ENCODE results near the gene APOA4. TPM values are rescaled to one million over a fixed set of nuclear protein-coding genes. Genes with fewer than 3 reads are reported as not detected.

APOA4 gene
- total RNA-seq, 1 experiment from 2014 or later, result not detected

DNA sequence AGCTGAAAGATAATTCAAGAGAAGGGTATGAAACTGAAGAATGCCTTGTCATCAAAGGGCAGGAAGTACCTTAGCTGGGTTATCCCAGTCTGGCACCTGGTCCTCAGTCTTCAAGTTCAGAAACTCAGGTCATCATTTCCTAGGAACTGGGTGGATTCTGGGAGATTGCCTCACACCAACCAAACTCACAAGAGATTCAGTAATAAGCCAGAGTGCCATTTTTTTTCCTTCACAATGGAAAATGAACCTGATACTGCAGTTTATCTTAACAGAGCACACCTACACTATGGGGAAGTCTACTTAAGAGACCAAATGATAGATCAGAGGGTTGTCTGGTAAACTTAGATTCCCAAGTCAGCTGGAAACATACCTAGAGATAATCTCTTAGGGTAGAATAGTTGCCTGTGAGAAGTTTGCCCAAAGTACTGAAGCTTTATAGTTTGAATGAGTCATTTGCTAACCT, 46.6 kb downstream of the APOA4 start (continued):
- TF ChIP-seq, protein P1, sequence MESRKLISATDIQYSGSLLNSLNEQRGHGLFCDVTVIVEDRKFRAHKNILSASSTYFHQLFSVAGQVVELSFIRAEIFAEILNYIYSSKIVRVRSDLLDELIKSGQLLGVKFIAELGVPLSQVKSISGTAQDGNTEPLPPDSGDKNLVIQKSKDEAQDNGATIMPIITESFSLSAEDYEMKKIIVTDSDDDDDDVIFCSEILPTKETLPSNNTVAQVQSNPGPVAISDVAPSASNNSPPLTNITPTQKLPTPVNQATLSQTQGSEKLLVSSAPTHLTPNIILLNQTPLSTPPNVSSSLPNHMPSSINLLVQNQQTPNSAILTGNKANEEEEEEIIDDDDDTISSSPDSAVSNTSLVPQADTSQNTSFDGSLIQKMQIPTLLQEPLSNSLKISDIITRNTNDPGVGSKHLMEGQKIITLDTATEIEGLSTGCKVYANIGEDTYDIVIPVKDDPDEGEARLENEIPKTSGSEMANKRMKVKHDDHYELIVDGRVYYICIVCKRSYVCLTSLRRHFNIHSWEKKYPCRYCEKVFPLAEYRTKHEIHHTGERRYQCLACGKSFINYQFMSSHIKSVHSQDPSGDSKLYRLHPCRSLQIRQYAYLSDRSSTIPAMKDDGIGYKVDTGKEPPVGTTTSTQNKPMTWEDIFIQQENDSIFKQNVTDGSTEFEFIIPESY (IDR thresholded peaks at IDR 0.05; ENCODE audit: extremely low read depth, insufficient replicate concordance, low read length), result no peak
- no peak for TF ChIP-seq CBX3 (IDR thresholded peaks at IDR 0.05; ENCODE audit: low read depth)
- no peak for TF ChIP-seq EGR1 (IDR thresholded peaks at IDR 0.05; ENCODE audit: low read depth)
- TF ChIP-seq SP1 (IDR thresholded peaks at IDR 0.05; ENCODE audit: low read depth), result no peak

DNA sequence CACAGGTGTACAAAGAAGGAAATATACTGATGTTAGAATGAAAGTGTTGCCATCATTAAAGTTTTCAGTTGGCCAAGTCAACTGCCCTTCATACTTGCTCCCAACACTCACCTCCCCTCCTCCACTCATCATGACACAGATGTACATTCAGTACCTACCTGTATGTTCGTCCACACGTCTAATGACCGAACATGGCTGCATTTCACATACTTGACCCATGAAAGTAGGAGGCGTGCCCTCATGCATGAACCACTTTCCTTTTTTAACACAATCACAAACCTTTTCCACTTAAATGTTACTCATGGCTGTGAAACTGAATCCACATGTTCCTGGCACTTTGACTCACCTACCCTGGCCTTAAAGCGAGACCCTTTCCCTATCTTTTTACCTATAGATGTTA, 47.1 kb downstream of the APOA4 start:
- no peaks in the 10 kb centered on the region for H3K9me2 ChIP-seq (ENCODE audit: insufficient read depth)
- H3K9ac ChIP-seq (ENCODE audit: low read length), result no peak overlapping the region
- peaks cover 9 to 21% of the 10 kb centered on the region in 2 experiments; a peak in 3 of 4 replicates for H3K4me1 ChIP-seq (ENCODE audit: control insufficient read depth in 1 of 2, insufficient read depth in 2 of 2, low read length in 2 of 2)
- H3K4me2 ChIP-seq (ENCODE audit: low read length), result no peak overlapping the region
- no TSS peak for BruUV-seq (replicated peaks)
- ATAC-seq (no peak), DNase-seq (ENCODE audit: low read depth, low spot score) (no peak)
- peaks cover 17 to 28% of the 10 kb centered on the region in 2 experiments; a peak in 3 of 4 replicates for H3K36me3 ChIP-seq (ENCODE audit: control insufficient read depth in 1 of 2, insufficient read depth in 2 of 2, low read length in 2 of 2)
- H3K79me2 ChIP-seq (ENCODE audit: insufficient read depth, low read length), result peaks cover 21% of the 10 kb centered on the region
- no peak overlapping the region for H3K27ac ChIP-seq (ENCODE audit: low read depth, low read length)
- intact Hi-C loops (cut with micrococcal nuclease), result no loop called here
- no peaks in the 10 kb centered on the region for H4K20me1 ChIP-seq (ENCODE audit: insufficient read depth)
- ChIA-PET CTCF (interaction anchor here (1.7 kb wide), 1 partner anchor 15 kb away, joined by 5 read pairs; the partner anchor contains the start of gene APOA5), RAD21 (ENCODE audit: low non-redundant PET in 1 of 2, low total read pairs in 2 of 2, uncharacterized antibody in 2 of 2, unreplicated experiment in 2 of 2) (interaction anchor here (0.6 kb wide), 2 partner anchors 12 to 17 kb away, joined by 3 to 4 read pairs; partner anchors contain the start of gene ZPR1 (in 1 of the 2)), POLR2A (interaction anchor here (1.1 kb wide), 1 partner anchor 18 kb away, joined by 3 read pairs; no protein-coding TSS in a partner anchor)
- H3K9me3 ChIP-seq (ENCODE audit: control insufficient read depth in 1 of 2, insufficient read depth in 1 of 2, low read depth in 1 of 2, low read length in 2 of 2), result no peaks in the 10 kb centered on the region
- no peaks in the 10 kb centered on the region for H3K27me3 ChIP-seq (ENCODE audit: insufficient read depth, low read length)
- H3K4me3 ChIP-seq (replicated peaks in 1 of 2; ENCODE audit: low read depth in 1 of 2, low read length in 2 of 2), result no peak overlapping the region
- no peak overlapping the region for H2AFZ ChIP-seq (ENCODE audit: low read depth, low read length, poor library complexity, severe bottlenecking)
- TF ChIP-seq, protein P2, sequence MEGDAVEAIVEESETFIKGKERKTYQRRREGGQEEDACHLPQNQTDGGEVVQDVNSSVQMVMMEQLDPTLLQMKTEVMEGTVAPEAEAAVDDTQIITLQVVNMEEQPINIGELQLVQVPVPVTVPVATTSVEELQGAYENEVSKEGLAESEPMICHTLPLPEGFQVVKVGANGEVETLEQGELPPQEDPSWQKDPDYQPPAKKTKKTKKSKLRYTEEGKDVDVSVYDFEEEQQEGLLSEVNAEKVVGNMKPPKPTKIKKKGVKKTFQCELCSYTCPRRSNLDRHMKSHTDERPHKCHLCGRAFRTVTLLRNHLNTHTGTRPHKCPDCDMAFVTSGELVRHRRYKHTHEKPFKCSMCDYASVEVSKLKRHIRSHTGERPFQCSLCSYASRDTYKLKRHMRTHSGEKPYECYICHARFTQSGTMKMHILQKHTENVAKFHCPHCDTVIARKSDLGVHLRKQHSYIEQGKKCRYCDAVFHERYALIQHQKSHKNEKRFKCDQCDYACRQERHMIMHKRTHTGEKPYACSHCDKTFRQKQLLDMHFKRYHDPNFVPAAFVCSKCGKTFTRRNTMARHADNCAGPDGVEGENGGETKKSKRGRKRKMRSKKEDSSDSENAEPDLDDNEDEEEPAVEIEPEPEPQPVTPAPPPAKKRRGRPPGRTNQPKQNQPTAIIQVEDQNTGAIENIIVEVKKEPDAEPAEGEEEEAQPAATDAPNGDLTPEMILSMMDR (IDR thresholded peaks at IDR 0.05 in 2 of 3, conservative IDR thresholded peaks at IDR 0.05 in 1 of 3; ENCODE audit: borderline replicate concordance in 1 of 3, insufficient read depth in 1 of 3, low read depth in 2 of 3, low read length in 2 of 3), result no peak
- TF ChIP-seq SP1 (IDR thresholded peaks at IDR 0.05; ENCODE audit: low read depth) (no peak), CEBPB (IDR thresholded peaks at IDR 0.05; ENCODE audit: low read depth) (no peak), FOSL1 (IDR thresholded peaks at IDR 0.05; ENCODE audit: low read depth) (no peak), SRF (IDR thresholded peaks at IDR 0.05; ENCODE audit: low read depth) (no peak), ELF1 (IDR thresholded peaks at IDR 0.05; ENCODE audit: borderline replicate concordance, low read depth) (no peak), EZH2 (IDR thresholded peaks at IDR 0.05) (no peak), SIN3A (IDR thresholded peaks at IDR 0.05; ENCODE audit: low read depth) (no peak), ZFX (IDR thresholded peaks at IDR 0.05) (no peak), POLR2A (IDR thresholded peaks at IDR 0.05; ENCODE audit: borderline replicate concordance, extremely low read depth, insufficient read depth, insufficient read length) (no peak), YY1 (IDR thresholded peaks at IDR 0.05; ENCODE audit: extremely low read depth, insufficient replicate concordance, low read depth, low read length) (no peak), JUND (IDR thresholded peaks at IDR 0.05) (no peak)
- TF ChIP-seq, protein P3, sequence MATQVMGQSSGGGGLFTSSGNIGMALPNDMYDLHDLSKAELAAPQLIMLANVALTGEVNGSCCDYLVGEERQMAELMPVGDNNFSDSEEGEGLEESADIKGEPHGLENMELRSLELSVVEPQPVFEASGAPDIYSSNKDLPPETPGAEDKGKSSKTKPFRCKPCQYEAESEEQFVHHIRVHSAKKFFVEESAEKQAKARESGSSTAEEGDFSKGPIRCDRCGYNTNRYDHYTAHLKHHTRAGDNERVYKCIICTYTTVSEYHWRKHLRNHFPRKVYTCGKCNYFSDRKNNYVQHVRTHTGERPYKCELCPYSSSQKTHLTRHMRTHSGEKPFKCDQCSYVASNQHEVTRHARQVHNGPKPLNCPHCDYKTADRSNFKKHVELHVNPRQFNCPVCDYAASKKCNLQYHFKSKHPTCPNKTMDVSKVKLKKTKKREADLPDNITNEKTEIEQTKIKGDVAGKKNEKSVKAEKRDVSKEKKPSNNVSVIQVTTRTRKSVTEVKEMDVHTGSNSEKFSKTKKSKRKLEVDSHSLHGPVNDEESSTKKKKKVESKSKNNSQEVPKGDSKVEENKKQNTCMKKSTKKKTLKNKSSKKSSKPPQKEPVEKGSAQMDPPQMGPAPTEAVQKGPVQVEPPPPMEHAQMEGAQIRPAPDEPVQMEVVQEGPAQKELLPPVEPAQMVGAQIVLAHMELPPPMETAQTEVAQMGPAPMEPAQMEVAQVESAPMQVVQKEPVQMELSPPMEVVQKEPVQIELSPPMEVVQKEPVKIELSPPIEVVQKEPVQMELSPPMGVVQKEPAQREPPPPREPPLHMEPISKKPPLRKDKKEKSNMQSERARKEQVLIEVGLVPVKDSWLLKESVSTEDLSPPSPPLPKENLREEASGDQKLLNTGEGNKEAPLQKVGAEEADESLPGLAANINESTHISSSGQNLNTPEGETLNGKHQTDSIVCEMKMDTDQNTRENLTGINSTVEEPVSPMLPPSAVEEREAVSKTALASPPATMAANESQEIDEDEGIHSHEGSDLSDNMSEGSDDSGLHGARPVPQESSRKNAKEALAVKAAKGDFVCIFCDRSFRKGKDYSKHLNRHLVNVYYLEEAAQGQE (IDR thresholded peaks at IDR 0.05; ENCODE audit: low read depth), result no peak
- TF ChIP-seq, protein P1 (IDR thresholded peaks at IDR 0.05; ENCODE audit: extremely low read depth, insufficient replicate concordance, low read length), result no peak
